H1 (cell line): ENCODE measurements around the gene PHACTR1. TPM values are rescaled to one million over a fixed set of nuclear protein-coding genes. Genes with fewer than 3 reads are reported as not detected.

Source experiments
- CTCF ChIA-PET: fragments of 300-600 bp; sonication (Branson Sonifier 250); formaldehyde crosslinking; loops from one replicate; lab custom pipeline; 2021; ENCODE audit not compliant: partially characterized antibody; lab: Charles Lee
- POLR2A ChIA-PET: fragments of 300-600 bp; sonication (Branson Sonifier 250); formaldehyde crosslinking; loops from one replicate; lab custom pipeline; 2021; ENCODE audit warnings: inconsistent platforms; ENCODE audit not compliant: partially characterized antibody; lab: Charles Lee
- DNase-seq, 2 experiments: peaks; one replicate each; pipeline versions ENCODE4 v3.0.0 to v3.0.0-alpha.2; 2010 to 2022; ENCODE audit warnings: low spot score in 2 of 2, low read depth in 1 of 2, mixed read lengths in 1 of 2
- FAIRE-seq: peaks from 2 replicates; lab custom pipeline; 2011; peaks lifted over from hg19 to GRCh38; lab: Jason Lieb, UNC
- H2AFZ ChIP-seq: 2 replicates; pipeline ENCODE4 v1.8.1; 2012; ENCODE audit warnings: low read length, inconsistent platforms
- H2AK5ac ChIP-seq: 2 replicates; pipeline ENCODE4 v1.6.1; 2013; ENCODE audit warnings: low read depth, low read length
- H2BK120ac ChIP-seq: replicated peaks from 2 replicates; pipeline ENCODE3; 2013; ENCODE audit warnings: low read depth, low read length, inconsistent platforms
- H2BK12ac ChIP-seq: 2 replicates; pipeline ENCODE4 v1.6.1; 2013; ENCODE audit warnings: low read depth, low read length
- H2BK15ac ChIP-seq: 2 replicates; pipeline ENCODE4 v1.6.1; 2013; ENCODE audit warnings: low read length
- H2BK20ac ChIP-seq: 2 replicates; pipeline ENCODE4 v1.6.1; 2013; ENCODE audit warnings: low read length
- H2BK5ac ChIP-seq: 2 replicates; pipeline ENCODE4 v1.6.1; 2013; ENCODE audit warnings: low read depth, low read length
- H3K14ac ChIP-seq: 2 replicates; pipeline ENCODE4 v1.6.1; 2013; ENCODE audit warnings: inconsistent platforms; ENCODE audit not compliant: insufficient read length
- H3K18ac ChIP-seq: 2 replicates; pipeline ENCODE4 v1.6.1; 2013; ENCODE audit warnings: low read length; ENCODE audit errors: extremely low read depth
- H3K23ac ChIP-seq: 2 replicates; pipeline ENCODE4 v1.6.1; 2013; ENCODE audit warnings: inconsistent platforms; ENCODE audit not compliant: insufficient read length
- H3K23me2 ChIP-seq: 2 replicates; pipeline ENCODE4 v1.6.1; 2013; ENCODE audit warnings: low read depth, low read length
- H3K27ac ChIP-seq: 2 replicates; pipeline ENCODE4 v1.6.1; 2011; ENCODE audit warnings: low read depth, low read length, inconsistent platforms
- H3K27me3 ChIP-seq, 4 experiments: replicated peaks in 1 of 4; 1 replicate in 1 of 4; 2 replicates in 3 of 4; pipeline versions ENCODE4 v1.6.1 to v1.8.1; 2011 to 2013; ENCODE audit warnings: low read length in 3 of 4, mild to moderate bottlenecking in 3 of 4, inconsistent platforms in 2 of 4, mixed read lengths in 2 of 4, moderate library complexity in 1 of 4; ENCODE audit not compliant: control insufficient read depth in 3 of 4, insufficient read depth in 3 of 4; ENCODE audit errors: extremely low read depth in 1 of 4
- H3K36me3 ChIP-seq, 4 experiments: 2 replicates each; pipeline versions ENCODE4 v1.6.1 to v1.8.1; 2011 to 2013; ENCODE audit warnings: mild to moderate bottlenecking in 4 of 4, low read length in 3 of 4, moderate library complexity in 2 of 4, control low read depth in 1 of 4, inconsistent platforms in 1 of 4; ENCODE audit not compliant: insufficient read depth in 4 of 4, control insufficient read depth in 2 of 4
- H3K4ac ChIP-seq: replicated peaks from 2 replicates; pipeline ENCODE3; 2013; ENCODE audit warnings: low read length, low read depth, mixed read lengths, inconsistent platforms; ENCODE audit not compliant: insufficient read length
- H3K4me1 ChIP-seq, 4 experiments: replicated peaks in 1 of 4; 1 replicate in 1 of 4; 2 replicates in 3 of 4; pipeline versions ENCODE4 v1.6.1 to v1.8.1; 2011 to 2013; ENCODE audit warnings: low read length in 3 of 4, inconsistent platforms in 2 of 4, mixed read lengths in 1 of 4; ENCODE audit not compliant: insufficient read depth in 4 of 4, control insufficient read depth in 3 of 4
- H3K4me2 ChIP-seq, 2 experiments: 2 replicates each; pipeline versions ENCODE4 v1.6.1 to v1.8.1; 2011 to 2013; ENCODE audit warnings: low read depth in 2 of 2, low read length in 2 of 2, control low read depth in 1 of 2, inconsistent platforms in 1 of 2, mild to moderate bottlenecking in 1 of 2; ENCODE audit not compliant: insufficient read depth in 1 of 2
- H3K4me3 ChIP-seq, 4 experiments: fragments of 200-600, 300-600 bp in 1 of 4; sonication (generic), shearing (Covaris generic), sonication (Bioruptor Twin) in 1 of 4; 2 replicates each; pipeline versions ENCODE4 v1.5.1 to v1.8.1; 2011 to 2016; ENCODE audit warnings: low read length in 4 of 4, low read depth in 3 of 4, control low read depth in 2 of 4, inconsistent platforms in 2 of 4, mild to moderate bottlenecking in 2 of 4, mixed read lengths in 1 of 4, moderate library complexity in 1 of 4; ENCODE audit not compliant: insufficient read depth in 2 of 4; ENCODE audit errors: extremely low read depth in 1 of 4
- H3K56ac ChIP-seq: replicated peaks from 2 replicates; pipeline ENCODE3; 2013; ENCODE audit warnings: low read depth, mild to moderate bottlenecking, mixed read lengths, low read length, inconsistent platforms; ENCODE audit not compliant: insufficient read length
- H3K79me1 ChIP-seq: 2 replicates; pipeline ENCODE4 v1.6.1; 2013; ENCODE audit warnings: low read depth, low read length, control low read depth
- H3K79me2 ChIP-seq, 2 experiments: 2 replicates each; pipeline versions ENCODE4 v1.6.1 to v1.8.1; 2012 to 2013; ENCODE audit warnings: low read length in 2 of 2, mild to moderate bottlenecking in 2 of 2, inconsistent platforms in 1 of 2; ENCODE audit not compliant: insufficient read depth in 2 of 2, control insufficient read depth in 1 of 2
- H3K9ac ChIP-seq, 4 experiments: replicated peaks in 1 of 4; 1 replicate in 1 of 4; 2 replicates in 3 of 4; pipeline versions ENCODE4 v1.6.1 to v1.8.1; 2011 to 2013; ENCODE audit warnings: low read depth in 3 of 4, low read length in 3 of 4, control low read depth in 2 of 4, mild to moderate bottlenecking in 2 of 4, moderate library complexity in 2 of 4, inconsistent platforms in 1 of 4; ENCODE audit errors: extremely low read depth in 1 of 4
- H3K9me3 ChIP-seq, 2 experiments: 2 replicates each; pipeline versions ENCODE4 v1.6.1 to v1.8.1; 2012 to 2013; ENCODE audit warnings: mild to moderate bottlenecking in 2 of 2, moderate library complexity in 2 of 2, control low read depth in 1 of 2, inconsistent platforms in 1 of 2, low read depth in 1 of 2, low read length in 1 of 2, mixed read lengths in 1 of 2; ENCODE audit not compliant: insufficient read depth in 2 of 2
- H4K20me1 ChIP-seq, 2 experiments: replicated peaks in 1 of 2; 2 replicates each; pipeline versions ENCODE3 to v1.8.1; 2011 to 2013; ENCODE audit warnings: inconsistent platforms in 2 of 2, low read length in 2 of 2, mild to moderate bottlenecking in 1 of 2; ENCODE audit not compliant: insufficient read depth in 2 of 2, control insufficient read depth in 1 of 2
- H4K5ac ChIP-seq: 2 replicates; pipeline ENCODE4 v1.6.1; 2013; ENCODE audit warnings: low read length, low read depth, mixed read lengths, inconsistent platforms; ENCODE audit not compliant: insufficient read length
- H4K8ac ChIP-seq: 2 replicates; pipeline ENCODE4 v1.8.0; 2013; ENCODE audit warnings: mild to moderate bottlenecking, moderate library complexity, low read length, inconsistent platforms; ENCODE audit not compliant: insufficient read depth; ENCODE audit errors: extremely low read depth
- H4K91ac ChIP-seq: replicated peaks from 2 replicates; pipeline ENCODE3; 2013; ENCODE audit warnings: low read length, mixed read lengths, inconsistent platforms; ENCODE audit not compliant: insufficient read length
- ATF3 ChIP-seq: IDR thresholded peaks from 2 replicates; pipeline ENCODE4 v1.6.1; 2011; ENCODE audit warnings: low read depth, mild to moderate bottlenecking, low read length; ENCODE audit not compliant: insufficient read depth
- BRCA1 ChIP-seq: IDR thresholded peaks from 2 replicates; pipeline ENCODE4 v1.6.1; 2012; ENCODE audit warnings: low read depth, low read length, improper control_type of control experiment
- CHD1 ChIP-seq: IDR thresholded peaks from 2 replicates; pipeline ENCODE4 v1.6.1; 2012; ENCODE audit warnings: low read depth, low read length, improper control_type of control experiment
- CREB1 ChIP-seq: IDR thresholded peaks from 2 replicates; pipeline ENCODE4 v1.6.1; 2012; ENCODE audit warnings: inconsistent platforms
- EGR1 ChIP-seq: IDR thresholded peaks from 2 replicates; pipeline ENCODE4 v1.6.1; 2011; ENCODE audit warnings: low read depth, low read length, borderline replicate concordance
- KDM5A ChIP-seq: fragments of 200-600 bp; IDR thresholded peaks from 2 replicates; pipeline ENCODE4 v1.7.1; 2012; ENCODE audit warnings: mild to moderate bottlenecking, low read length, inconsistent platforms, mixed read lengths
- NANOG ChIP-seq: IDR thresholded peaks from 2 replicates; pipeline ENCODE4 v1.6.1; 2011; ENCODE audit warnings: low read length, low read depth, mild to moderate bottlenecking, inconsistent platforms; ENCODE audit not compliant: insufficient read depth, poor library complexity, severe bottlenecking
- SIRT6 ChIP-seq: IDR thresholded peaks from one replicate; pipeline ENCODE4 v1.7.1; 2012; ENCODE audit warnings: low read length, inconsistent platforms
- SP1 ChIP-seq: IDR thresholded peaks from 2 replicates; pipeline ENCODE4 v1.6.1; 2011; ENCODE audit warnings: low read depth, low read length
- TBP ChIP-seq: IDR thresholded peaks from 2 replicates; pipeline ENCODE4 v1.6.1; 2011; ENCODE audit warnings: low read depth, low read length, improper control_type of control experiment
- TEAD4 ChIP-seq: IDR thresholded peaks from 2 replicates; pipeline ENCODE4 v1.6.1; 2012; ENCODE audit warnings: low read depth, low read length, inconsistent platforms, mixed read lengths
- USF2 ChIP-seq: IDR thresholded peaks from 2 replicates; pipeline ENCODE4 v1.6.1; 2011; ENCODE audit warnings: low read length, improper control_type of control experiment
- ZNF274 ChIP-seq: IDR thresholded peaks from 2 replicates; pipeline ENCODE4 v1.7.0; 2012; ENCODE audit warnings: low read length, borderline replicate concordance; ENCODE audit errors: extremely low read depth
- WGBS, 2 experiments: shearing (Covaris generic) in 1 of 2; methylation state at CpG; one replicate each; pipeline versions ENCODE4 v1.1.6 to v1.1.7; 2013 to 2015; ENCODE audit warnings: low lambda C conversion rate in 2 of 2, mixed read lengths in 2 of 2, inconsistent platforms in 1 of 2, low coverage in 1 of 2, missing lambda C conversion rate in 1 of 2; ENCODE audit not compliant: insufficient replicate concordance in 2 of 2, insufficient coverage in 1 of 2, insufficient read length in 1 of 2; ENCODE audit errors: extremely low coverage in 1 of 2, missing lambda C conversion rate in 1 of 2; 5-methylcytosine and 5-hydroxymethylcytosine counted together
- polyA plus RNA-seq, 7 experiments: library from polyadenylated mRNA; depleted of rRNA in 3 of 7; stranded (reverse) in 5 of 7; unstranded in 2 of 7; fragments of >200 nt in 5 of 7; fragments of 200-250 nt in 2 of 7; gene quantifications; 1 replicate in 5 of 7; 2 replicates in 1 of 7; 4 replicates in 1 of 7; pipeline versions ENCODE4 v1.2.1 to v1.2.3, GENCODE V29; 2011 to 2013; ENCODE audit warnings: missing spikeins in 2 of 7, mixed read lengths in 2 of 7
- total RNA-seq: library from RNA; stranded (reverse); fragmentation: NEBNext Ultra II Directional; extraction: Animal tissue kit (Norgen Biotek cat#: 25700); gene quantifications from 2 replicates; pipeline ENCODE4 v1.2.1, GENCODE V29; 2021

The PHACTR1 gene
- total and polyA plus RNA-seq, 2 of the 8 experiments (the other 6 are each of a cell fraction or from before 2014, with no cell fraction given), result 3.9 to 17.1 TPM

GRCh38 chr6:13034316-13034715 lies 317.7 kb downstream of the PHACTR1 start:
- no peaks in the 10 kb centered on the region for H3K27me3 ChIP-seq
- WGBS, 2 experiments, result 0% methylated on average over 1 of the region's 1 CpG; no CpG with 5 or more reads in 1 of the 2 experiments
- H2BK5ac ChIP-seq, result no peak overlapping the region
- no peak overlapping the region for H3K27ac ChIP-seq
- H2BK12ac ChIP-seq, result no peak overlapping the region
- no peak overlapping the region for H3K4me3 ChIP-seq
- no peaks in the 10 kb centered on the region for H4K20me1 ChIP-seq
- ChIA-PET CTCF (interaction anchor here (0.6 to 1.3 kb wide), 4 partner anchors 10 to 244 kb away, joined by 3 read pairs; no protein-coding TSS in a partner anchor), POLR2A (no interaction called here)
- H3K4me1 ChIP-seq, result no peaks in the 10 kb centered on the region
- no peak overlapping the region for H2BK20ac ChIP-seq
- no peak overlapping the region for H3K18ac ChIP-seq
- no peak overlapping the region for H3K23ac ChIP-seq
- H2AK5ac ChIP-seq, result no peak overlapping the region
- H2BK120ac ChIP-seq, result no peak overlapping the region
- H2BK15ac ChIP-seq, result no peak overlapping the region
- H3K79me1 ChIP-seq, result 0 out of 2 replicates have a peak, but pooled peaks cover 2% of the 10 kb centered on the region
- no peaks in the 10 kb centered on the region for H3K9me3 ChIP-seq
- no peaks in the 10 kb centered on the region for H3K36me3 ChIP-seq
- TF ChIP-seq NANOG (no peak), TBP (no peak), EGR1 (no peak), SIRT6 (no peak), CREB1 (no peak), KDM5A (no peak), USF2 (no peak), ATF3 (no peak), SP1 (no peak), CHD1 (no peak), TEAD4 (no peak), ZNF274 (no peak), BRCA1 (no peak)
- no peak overlapping the region for H4K8ac ChIP-seq
- no peak overlapping the region for H3K4me2 ChIP-seq
- DNase-seq, result no peak
- no peak overlapping the region for H3K56ac ChIP-seq
- H4K5ac ChIP-seq, result no peak overlapping the region
- H3K9ac ChIP-seq, result no peak overlapping the region
- H3K14ac ChIP-seq, result no peak overlapping the region
- H3K23me2 ChIP-seq, result no peaks in the 10 kb centered on the region
- H4K91ac ChIP-seq, result no peak overlapping the region
- no peak overlapping the region for H2AFZ ChIP-seq
- H3K4ac ChIP-seq, result no peak overlapping the region
- FAIRE-seq, result no peak
- H3K79me2 ChIP-seq, result no peaks in the 10 kb centered on the region
